Measurements from ENCODE around the gene KLHL5. TPM values are rescaled to one million over a fixed set of nuclear protein-coding genes. Genes with fewer than 3 reads are reported as not detected.

Gene KLHL5
- total and polyA plus RNA-seq, 9 of the 15 experiments (the other 6 are each of a cell fraction or from before 2014, with no cell fraction given), result 8.0 to 30.8 (median 22.1) TPM

DNA sequence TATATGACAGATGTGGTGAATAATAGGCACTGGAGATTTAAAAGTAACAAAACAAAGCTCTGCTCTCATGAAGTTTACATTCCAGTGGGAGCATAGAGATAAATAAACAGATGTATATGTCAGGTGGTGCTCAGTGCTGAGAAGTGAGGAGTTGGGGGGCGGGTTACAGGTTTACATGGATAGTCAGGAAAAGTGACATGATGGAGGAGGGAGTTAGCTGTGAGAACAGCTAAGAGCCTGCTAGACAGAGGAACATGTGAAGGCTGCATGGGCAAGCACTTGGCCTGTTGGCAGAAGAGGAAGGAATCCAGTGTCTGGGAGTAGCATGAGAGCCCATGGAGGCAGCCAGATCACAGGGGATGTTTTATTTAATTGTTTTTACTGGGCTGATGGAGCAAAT is 19.7 kb upstream of the KLHL5 start (continued):
- TF ChIP-seq, protein P1, sequence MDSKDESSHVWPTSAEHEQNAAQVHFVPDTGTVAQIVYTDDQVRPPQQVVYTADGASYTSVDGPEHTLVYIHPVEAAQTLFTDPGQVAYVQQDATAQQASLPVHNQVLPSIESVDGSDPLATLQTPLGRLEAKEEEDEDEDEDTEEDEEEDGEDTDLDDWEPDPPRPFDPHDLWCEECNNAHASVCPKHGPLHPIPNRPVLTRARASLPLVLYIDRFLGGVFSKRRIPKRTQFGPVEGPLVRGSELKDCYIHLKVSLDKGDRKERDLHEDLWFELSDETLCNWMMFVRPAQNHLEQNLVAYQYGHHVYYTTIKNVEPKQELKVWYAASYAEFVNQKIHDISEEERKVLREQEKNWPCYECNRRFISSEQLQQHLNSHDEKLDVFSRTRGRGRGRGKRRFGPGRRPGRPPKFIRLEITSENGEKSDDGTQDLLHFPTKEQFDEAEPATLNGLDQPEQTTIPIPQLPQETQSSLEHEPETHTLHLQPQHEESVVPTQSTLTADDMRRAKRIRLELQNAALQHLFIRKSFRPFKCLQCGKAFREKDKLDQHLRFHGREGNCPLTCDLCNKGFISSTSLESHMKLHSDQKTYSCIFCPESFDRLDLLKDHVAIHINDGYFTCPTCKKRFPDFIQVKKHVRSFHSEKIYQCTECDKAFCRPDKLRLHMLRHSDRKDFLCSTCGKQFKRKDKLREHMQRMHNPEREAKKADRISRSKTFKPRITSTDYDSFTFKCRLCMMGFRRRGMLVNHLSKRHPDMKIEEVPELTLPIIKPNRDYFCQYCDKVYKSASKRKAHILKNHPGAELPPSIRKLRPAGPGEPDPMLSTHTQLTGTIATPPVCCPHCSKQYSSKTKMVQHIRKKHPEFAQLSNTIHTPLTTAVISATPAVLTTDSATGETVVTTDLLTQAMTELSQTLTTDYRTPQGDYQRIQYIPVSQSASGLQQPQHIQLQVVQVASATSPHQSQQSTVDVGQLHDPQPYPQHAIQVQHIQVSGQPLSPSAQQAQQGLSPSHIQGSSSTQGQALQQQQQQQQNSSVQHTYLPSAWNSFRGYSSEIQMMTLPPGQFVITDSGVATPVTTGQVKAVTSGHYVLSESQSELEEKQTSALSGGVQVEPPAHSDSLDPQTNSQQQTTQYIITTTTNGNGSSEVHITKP (IDR thresholded peaks at IDR 0.05; ENCODE audit: partially characterized antibody), result no peak

DNA sequence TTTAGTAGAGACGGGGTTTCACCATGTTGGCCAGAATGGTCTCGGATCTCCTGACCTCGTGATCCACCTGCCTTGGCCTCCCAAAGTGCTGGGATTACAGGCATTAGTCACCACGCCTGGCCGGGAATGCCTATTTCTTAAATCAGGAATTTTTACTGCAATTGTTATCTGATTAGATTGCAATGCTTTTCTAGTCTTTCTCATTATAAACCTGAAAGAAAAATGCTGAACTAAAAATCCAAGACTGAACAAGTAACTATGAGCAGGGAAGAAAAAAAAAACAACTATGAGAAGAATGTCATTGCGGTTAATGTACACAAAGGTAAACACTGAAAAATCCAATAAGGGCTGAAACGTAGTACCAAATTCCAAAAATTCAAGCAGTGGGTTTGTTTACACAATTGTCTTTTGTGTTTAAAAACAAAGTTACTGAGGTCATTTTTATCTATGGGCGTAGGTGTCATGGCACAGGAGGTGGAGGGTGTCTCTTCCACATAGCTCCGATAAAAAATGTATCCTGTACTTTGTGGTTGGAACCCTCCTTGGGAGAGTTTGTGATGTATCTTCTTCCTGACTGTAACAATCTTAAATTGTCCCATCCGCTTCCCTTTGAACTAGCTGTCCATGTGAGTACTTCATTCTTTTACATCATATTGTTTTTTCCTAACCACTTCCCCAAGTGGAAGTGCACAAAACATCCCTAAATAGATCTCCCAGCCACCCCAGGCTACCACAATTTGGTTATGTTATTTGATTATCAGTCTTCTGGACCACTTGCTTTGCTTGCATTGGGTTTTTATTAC is 18.8 kb upstream of the KLHL5 start:
- Histone ChIP-seq H3K9ac (ENCODE audit: insufficient read depth in 1 of 2, low read depth in 2 of 2, low read length in 2 of 2) (peak overlapping the region in 1 of 2 experiments; percentile 62; a peak in 2 of 4 replicates), H3K9me1 (ENCODE audit: control insufficient read depth, insufficient read depth, low read length) (no peaks in the 10 kb centered on the region), H2AFZ (ENCODE audit: low read depth, low read length) (peak overlapping the region; percentile 89), H3K79me2 (ENCODE audit: control insufficient read depth, insufficient read depth, low read length) (peaks cover 30% of the 10 kb centered on the region), H3K36me3 (ENCODE audit: control insufficient read depth, insufficient read depth, low read length) (no peaks in the 10 kb centered on the region), H3K4me2 (ENCODE audit: insufficient read depth, low read length) (peak overlapping the region; percentile 81), H3K27me3 (ENCODE audit: control insufficient read depth in 2 of 2, insufficient read depth in 2 of 2, low read length in 2 of 2) (no peaks in the 10 kb centered on the region), H3K27ac (ENCODE audit: extremely low read depth, low read depth, low read length) (peak overlapping the region; percentile 83; the same call in 1 of the 3 replicates), H3K4me3 (no peak overlapping the region), H4K20me1 (replicated peaks; ENCODE audit: control insufficient read depth, insufficient read depth, low read length) (no peaks in the 10 kb centered on the region), H3K9me3 (replicated peaks; ENCODE audit: control insufficient read depth, insufficient read depth, low read depth, low read length) (no peaks in the 10 kb centered on the region), H3K4me1 (replicated peaks in 1 of 2; ENCODE audit: control insufficient read depth in 2 of 2, insufficient read depth in 2 of 2, low read length in 2 of 2) (peaks cover 0 to 15% of the 10 kb centered on the region in 2 experiments; a peak in 3 of 5 replicates)
- in situ Hi-C loops (cut with MboI) (no loop called here), intact Hi-C loops (cut with micrococcal nuclease) (no loop called here)
- DNase-seq (ENCODE audit: extremely low read depth in 1 of 4, low spot score in 3 of 4) (no peak), FAIRE-seq (no peak), ATAC-seq (no peak)
- POLR2A ChIA-PET, result interaction anchor here (0.7 to 2.4 kb wide), 4 partner anchors 10 to 15 kb away, joined by 3 to 11 read pairs (median 4); partner anchors contain the start of gene TMEM156
- CTCF ChIA-PET (ENCODE audit: low intra/inter-chr PET ratio), result no interaction called here
- no TSS peak for BruUV-seq (replicated peaks)
- WGBS (ENCODE audit: insufficient coverage, low coverage, missing lambda C conversion rate), result 61% methylated on average over 10 of the region's 10 CpGs
- TF ChIP-seq BRD4 (IDR thresholded peaks at IDR 0.05) (no peak), ZBED1 (IDR thresholded peaks at IDR 0.05) (no peak), PHF20 (IDR thresholded peaks at IDR 0.05; ENCODE audit: partially characterized antibody) (no peak), LEF1 (IDR thresholded peaks at IDR 0.05) (no peak)
- TF ChIP-seq, protein P2, sequence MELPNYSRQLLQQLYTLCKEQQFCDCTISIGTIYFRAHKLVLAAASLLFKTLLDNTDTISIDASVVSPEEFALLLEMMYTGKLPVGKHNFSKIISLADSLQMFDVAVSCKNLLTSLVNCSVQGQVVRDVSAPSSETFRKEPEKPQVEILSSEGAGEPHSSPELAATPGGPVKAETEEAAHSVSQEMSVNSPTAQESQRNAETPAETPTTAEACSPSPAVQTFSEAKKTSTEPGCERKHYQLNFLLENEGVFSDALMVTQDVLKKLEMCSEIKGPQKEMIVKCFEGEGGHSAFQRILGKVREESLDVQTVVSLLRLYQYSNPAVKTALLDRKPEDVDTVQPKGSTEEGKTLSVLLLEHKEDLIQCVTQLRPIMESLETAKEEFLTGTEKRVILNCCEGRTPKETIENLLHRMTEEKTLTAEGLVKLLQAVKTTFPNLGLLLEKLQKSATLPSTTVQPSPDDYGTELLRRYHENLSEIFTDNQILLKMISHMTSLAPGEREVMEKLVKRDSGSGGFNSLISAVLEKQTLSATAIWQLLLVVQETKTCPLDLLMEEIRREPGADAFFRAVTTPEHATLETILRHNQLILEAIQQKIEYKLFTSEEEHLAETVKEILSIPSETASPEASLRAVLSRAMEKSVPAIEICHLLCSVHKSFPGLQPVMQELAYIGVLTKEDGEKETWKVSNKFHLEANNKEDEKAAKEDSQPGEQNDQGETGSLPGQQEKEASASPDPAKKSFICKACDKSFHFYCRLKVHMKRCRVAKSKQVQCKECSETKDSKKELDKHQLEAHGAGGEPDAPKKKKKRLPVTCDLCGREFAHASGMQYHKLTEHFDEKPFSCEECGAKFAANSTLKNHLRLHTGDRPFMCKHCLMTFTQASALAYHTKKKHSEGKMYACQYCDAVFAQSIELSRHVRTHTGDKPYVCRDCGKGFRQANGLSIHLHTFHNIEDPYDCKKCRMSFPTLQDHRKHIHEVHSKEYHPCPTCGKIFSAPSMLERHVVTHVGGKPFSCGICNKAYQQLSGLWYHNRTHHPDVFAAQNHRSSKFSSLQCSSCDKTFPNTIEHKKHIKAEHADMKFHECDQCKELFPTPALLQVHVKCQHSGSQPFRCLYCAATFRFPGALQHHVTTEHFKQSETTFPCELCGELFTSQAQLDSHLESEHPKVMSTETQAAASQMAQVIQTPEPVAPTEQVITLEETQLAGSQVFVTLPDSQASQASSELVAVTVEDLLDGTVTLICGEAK (IDR thresholded peaks at IDR 0.05), result 0 out of 2 replicates have a peak, but pooled peaks have one; percentile 34
- TF ChIP-seq, protein P2 (CRISPR knock-in tag; IDR thresholded peaks at IDR 0.05), result no peak
